ENCODE measurements around the gene DFFB. TPM values are rescaled to one million over a fixed set of nuclear protein-coding genes. Genes with fewer than 3 reads are reported as not detected.

Gene DFFB
- total and polyA plus RNA-seq, 2 of the 13 experiments (the other 11 are each of a cell fraction or from before 2014, with no cell fraction given): 4.6 to 9.3 TPM

DNA sequence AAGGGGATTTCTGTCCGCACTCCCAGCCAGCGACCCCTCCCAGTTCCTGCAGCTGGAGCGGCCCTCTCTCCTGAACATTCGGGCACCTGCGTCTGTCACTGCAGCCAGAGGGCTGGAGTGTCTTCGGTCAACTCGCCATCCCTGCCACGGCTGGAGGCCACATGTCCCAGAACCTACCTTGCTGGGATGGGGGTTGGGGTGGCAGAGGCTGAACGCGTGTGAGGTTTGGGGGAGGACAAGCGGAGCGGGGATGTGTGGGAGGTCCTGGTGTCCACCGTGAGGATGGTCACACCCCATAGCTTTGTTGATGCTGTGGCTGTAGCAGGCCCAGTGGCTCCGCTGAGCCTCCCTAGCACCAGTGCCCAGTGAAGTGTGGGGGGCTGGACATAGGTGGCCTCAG is 57.6 kb downstream of the DFFB start:
- H3K36me3 ChIP-seq (replicated peaks in 1 of 2; ENCODE audit: control insufficient read depth in 1 of 2, insufficient read depth in 2 of 2, low read length in 2 of 2): no peaks in the 10 kb centered on the region
- no peaks in the 10 kb centered on the region for H3K79me2 ChIP-seq (ENCODE audit: insufficient read depth, low read length)
- POLR2A ChIA-PET: no interaction called here
- H2AFZ ChIP-seq (ENCODE audit: low read length): no peak overlapping the region
- intact Hi-C loops (cut with micrococcal nuclease; ENCODE audit: unreplicated experiment): no loop called here
- H3K9ac ChIP-seq (ENCODE audit: insufficient read depth, low read depth, low read length): no peak overlapping the region
- CTCF ChIA-PET (ENCODE audit: low intra/inter-chr PET ratio, low total read pairs): no interaction called here
- H3K4me1 ChIP-seq (ENCODE audit: insufficient read depth, low read length): 0 out of 2 replicates have a peak, but pooled peaks cover 5% of the 10 kb centered on the region
- TF ChIP-seq ZNF264 (CRISPR knock-in tag; IDR thresholded peaks at IDR 0.05) (no peak), AGO2 (optimal IDR thresholded peaks at IDR 0.05; ENCODE audit: low read depth, low read length) (peak; percentile 75)
- H4K20me1 ChIP-seq (ENCODE audit: insufficient read depth, low read length): peaks cover 3% of the 10 kb centered on the region; the same call in 1 of the 2 replicates
- no peak overlapping the region for H3K4me3 ChIP-seq (replicated peaks in 1 of 3; ENCODE audit: insufficient read depth in 1 of 3, low read depth in 2 of 3, low read length in 3 of 3)
- no peak overlapping the region for H3K4me2 ChIP-seq (ENCODE audit: low read depth, low read length)
- no TSS peak for BruUV-seq (replicated peaks)
- H3K27ac ChIP-seq (ENCODE audit: extremely low read length, insufficient read depth, low read length): no peak overlapping the region
- in situ Hi-C loops (cut with HindIII; ENCODE audit: extremely low pct_ligation_motif_present, low pct_unique_long_range_greater_than_20kb): loop anchor here (25.0 kb wide), 1 partner anchor 147 kb away; no protein-coding TSS in a partner anchor
- peaks cover 2 to 10% of the 10 kb centered on the region in 2 experiments; a peak in 2 of 5 replicates for H3K27me3 ChIP-seq (ENCODE audit: control insufficient read depth in 1 of 2, insufficient read depth in 2 of 2, low read length in 2 of 2)
- ATAC-seq (no peak), FAIRE-seq (no peak), DNase-seq (ENCODE audit: low spot score) (no peak)
- 64% methylated on average over 8 of the region's 14 CpGs for WGBS (ENCODE audit: low lambda C conversion rate)
- no peaks in the 10 kb centered on the region for H3K9me3 ChIP-seq (ENCODE audit: low read length)

DNA sequence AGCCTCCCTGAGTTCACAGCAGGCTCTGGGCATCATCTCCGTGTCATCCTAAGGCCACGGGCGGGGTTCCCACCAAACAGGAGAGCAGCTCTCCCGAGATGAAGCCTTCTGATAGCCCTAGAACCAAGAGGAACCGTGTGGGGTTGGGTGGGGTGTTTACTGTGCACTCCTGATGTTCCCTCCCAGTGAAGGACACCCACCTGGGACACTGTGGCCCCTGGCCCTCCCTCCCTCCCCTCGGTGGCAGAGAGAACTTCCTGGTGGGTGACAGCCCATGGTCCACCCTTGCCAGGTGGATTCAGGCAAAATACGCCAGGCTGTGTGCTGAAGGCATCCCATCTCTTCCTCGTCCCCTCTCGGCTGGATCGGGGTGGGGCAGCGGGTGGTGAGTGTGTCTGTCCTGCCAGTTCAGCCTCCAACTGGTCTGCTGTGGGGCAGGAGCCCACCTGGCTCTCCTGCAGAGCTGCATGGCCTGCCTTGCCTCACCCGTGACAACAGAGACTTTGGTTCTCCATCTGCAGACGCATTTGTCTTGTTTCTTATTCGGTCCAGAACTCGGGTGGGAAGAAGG is 58.4 kb downstream of the DFFB start:
- H3K9me3 ChIP-seq (ENCODE audit: low read length): no peaks in the 10 kb centered on the region
- H4K20me1 ChIP-seq (ENCODE audit: insufficient read depth, low read length): peaks cover 3% of the 10 kb centered on the region; the same call in 1 of the 2 replicates
- no peak overlapping the region for H3K4me2 ChIP-seq (ENCODE audit: low read depth, low read length)
- intact Hi-C loops (cut with micrococcal nuclease; ENCODE audit: unreplicated experiment) (no loop called here), in situ Hi-C loops (cut with HindIII; ENCODE audit: extremely low pct_ligation_motif_present, low pct_unique_long_range_greater_than_20kb) (loop anchor here (25.0 kb wide), 1 partner anchor 147 kb away; no protein-coding TSS in a partner anchor)
- TF ChIP-seq HCFC1 (IDR thresholded peaks at IDR 0.05; ENCODE audit: low read depth, low read length): no peak
- peak; percentile 16; the same call in 1 of the 2 replicates for TF ChIP-seq POLR2G (IDR thresholded peaks at IDR 0.05; ENCODE audit: low read depth, low read length)
- peak; percentile 52 for TF ChIP-seq AKAP8 (CRISPR knock-in tag; IDR thresholded peaks at IDR 0.05)
- TF ChIP-seq MED13 (CRISPR knock-in tag; IDR thresholded peaks at IDR 0.05): no peak
- TF ChIP-seq AGO1 (IDR thresholded peaks at IDR 0.05; ENCODE audit: low read depth, low read length, poor library complexity, severe bottlenecking): peak; percentile 36
- TF ChIP-seq AGO2 (optimal IDR thresholded peaks at IDR 0.05; ENCODE audit: low read depth, low read length): peak; percentile 51
- no peak for TF ChIP-seq TBL1XR1 (IDR thresholded peaks at IDR 0.05; ENCODE audit: borderline replicate concordance, low read length, partially characterized antibody)
- H3K4me1 ChIP-seq (ENCODE audit: insufficient read depth, low read length): 0 out of 2 replicates have a peak, but pooled peaks cover 5% of the 10 kb centered on the region
- DNase-seq (ENCODE audit: low spot score) (no peak), ATAC-seq (no peak), FAIRE-seq (no peak)
- H3K27me3 ChIP-seq (ENCODE audit: control insufficient read depth in 1 of 2, insufficient read depth in 2 of 2, low read length in 2 of 2): peaks cover 2 to 10% of the 10 kb centered on the region in 2 experiments; a peak in 2 of 5 replicates
- H2AFZ ChIP-seq (ENCODE audit: low read length): no peak overlapping the region
- H3K9ac ChIP-seq (ENCODE audit: insufficient read depth, low read depth, low read length): no peak overlapping the region
- 41% methylated on average over 4 of the region's 15 CpGs for WGBS (ENCODE audit: low lambda C conversion rate)
- no TSS peak for BruUV-seq (replicated peaks)
- ChIA-PET CTCF (ENCODE audit: low intra/inter-chr PET ratio, low total read pairs) (no interaction called here), POLR2A (no interaction called here)
- no peak overlapping the region for H3K27ac ChIP-seq (ENCODE audit: extremely low read length, insufficient read depth, low read length)
- no peak overlapping the region for H3K4me3 ChIP-seq (replicated peaks in 1 of 3; ENCODE audit: insufficient read depth in 1 of 3, low read depth in 2 of 3, low read length in 3 of 3)
- H3K36me3 ChIP-seq (replicated peaks in 1 of 2; ENCODE audit: control insufficient read depth in 1 of 2, insufficient read depth in 2 of 2, low read length in 2 of 2): no peaks in the 10 kb centered on the region
- H3K79me2 ChIP-seq (ENCODE audit: insufficient read depth, low read length): no peaks in the 10 kb centered on the region

Data from HepG2 (cell line).